Measurements from ENCODE around the gene BRD3OS.

Gene BRD3OS

GRCh38 chr9:134010310-134011173 lies 14.7 kb upstream of the BRD3OS start:
- no peak for TF ChIP-seq CTCF (IDR thresholded peaks at IDR 0.05; ENCODE audit: low read depth, low read length)
- H3K4me3 ChIP-seq (ENCODE audit: low read depth, low read length): no peak overlapping the region
- H3K27me3 ChIP-seq: no peaks in the 10 kb centered on the region
- DNase-seq: peak; percentile 75
- H3K36me3 ChIP-seq: no peaks in the 10 kb centered on the region
- H3K9me3 ChIP-seq: peaks cover 4% of the 10 kb centered on the region; the same call in 1 of the 2 replicates
- H3K4me1 ChIP-seq: peaks cover 10% of the 10 kb centered on the region

DNA sequence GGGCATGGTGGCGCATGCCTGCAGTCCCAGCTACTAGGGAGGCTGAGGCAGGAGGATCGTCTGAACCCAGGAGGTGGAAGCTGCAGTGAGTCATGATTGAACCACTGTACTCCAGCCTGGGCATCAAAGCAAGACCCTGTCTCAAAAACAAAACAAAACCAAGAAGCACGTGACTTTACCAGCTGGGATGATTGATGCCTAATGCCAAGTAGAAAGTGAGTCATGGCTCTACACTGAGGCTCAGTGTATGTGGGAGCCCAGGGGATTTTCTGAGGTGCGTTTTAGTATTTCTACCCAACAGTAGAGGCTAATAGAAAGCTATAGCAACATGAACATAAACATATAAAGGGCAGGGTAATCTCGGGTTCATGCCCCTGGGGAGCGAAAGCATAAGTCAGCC lies 13.9 kb upstream of the BRD3OS start:
- no peaks in the 10 kb centered on the region for H3K27me3 ChIP-seq

DNA sequence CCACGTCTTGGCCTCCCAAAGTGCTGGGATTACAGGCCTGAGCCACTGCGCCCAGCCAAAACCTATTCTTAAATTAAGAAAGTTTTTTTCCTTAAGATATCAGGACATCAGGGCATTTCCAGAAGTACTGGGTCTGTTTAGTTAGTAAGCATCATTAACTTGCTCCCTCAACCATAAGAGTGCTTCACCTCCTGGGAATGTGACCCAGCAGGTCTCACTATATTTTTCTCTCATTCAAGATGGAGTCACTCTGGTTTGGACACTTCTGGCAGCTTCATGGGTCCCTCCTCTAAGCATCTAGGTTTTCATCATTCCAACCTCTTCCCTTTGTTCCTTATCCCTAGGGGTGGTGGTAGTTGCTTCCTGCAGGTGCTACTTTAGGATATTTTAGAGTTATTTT lies 10.3 kb upstream of the BRD3OS start:
- TF ChIP-seq CTCF (IDR thresholded peaks at IDR 0.05; ENCODE audit: low read depth, low read length): no peak
- no peaks in the 10 kb centered on the region for H3K27me3 ChIP-seq
- no peaks in the 10 kb centered on the region for H3K36me3 ChIP-seq
- no peak for DNase-seq
- peaks cover 4% of the 10 kb centered on the region; the same call in 1 of the 2 replicates for H3K9me3 ChIP-seq
- H3K4me3 ChIP-seq (ENCODE audit: low read depth, low read length): no peak overlapping the region
- no peaks in the 10 kb centered on the region for H3K4me1 ChIP-seq

More for the DNA sequence above, 13.9 kb upstream of the BRD3OS start:
- no peaks in the 10 kb centered on the region for H3K36me3 ChIP-seq
- TF ChIP-seq CTCF (IDR thresholded peaks at IDR 0.05; ENCODE audit: low read depth, low read length): no peak
- H3K9me3 ChIP-seq: peaks cover 4% of the 10 kb centered on the region; the same call in 1 of the 2 replicates
- H3K4me3 ChIP-seq (ENCODE audit: low read depth, low read length): no peak overlapping the region
- H3K4me1 ChIP-seq: peaks cover 10% of the 10 kb centered on the region
- DNase-seq: no peak

DNA sequence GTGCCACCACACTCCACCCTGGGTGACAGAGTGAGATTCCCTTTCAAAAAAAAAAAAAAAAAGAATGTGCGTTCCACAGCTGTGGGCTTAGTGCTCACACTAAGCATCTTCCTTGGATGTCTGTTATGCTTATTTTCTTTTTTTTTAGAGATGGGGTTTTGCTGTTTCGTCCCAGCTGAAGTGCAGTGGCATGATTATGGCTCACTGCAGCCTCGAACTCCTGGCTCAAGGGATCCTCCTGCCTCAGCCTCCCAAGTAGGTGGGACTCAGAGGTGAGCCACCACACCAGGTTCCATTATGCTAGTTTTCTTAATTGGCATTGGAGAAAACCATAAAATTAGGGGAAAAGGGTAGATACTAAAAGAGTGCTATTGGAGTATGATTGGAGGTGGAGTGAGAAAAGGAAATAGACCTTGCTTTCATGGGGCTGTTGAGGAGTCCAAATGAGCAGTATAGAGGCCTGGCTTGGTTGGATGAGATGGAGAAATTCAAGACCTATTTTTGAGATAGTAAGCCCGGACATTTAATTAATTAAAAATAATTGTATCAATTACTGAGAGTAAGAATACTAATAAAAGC lies 978 bp upstream of the BRD3OS start:
- Histone ChIP-seq H3K9me3 (no peaks in the 10 kb centered on the region), H3K36me3 (peaks cover 9% of the 10 kb centered on the region; the same call in 1 of the 2 replicates), H3K4me3 (ENCODE audit: low read depth, low read length) (peak overlapping the region; percentile 20), H3K27me3 (no peaks in the 10 kb centered on the region), H3K4me1 (no peaks in the 10 kb centered on the region)
- no peak for DNase-seq
- TF ChIP-seq CTCF (IDR thresholded peaks at IDR 0.05; ENCODE audit: low read depth, low read length): no peak

DNA sequence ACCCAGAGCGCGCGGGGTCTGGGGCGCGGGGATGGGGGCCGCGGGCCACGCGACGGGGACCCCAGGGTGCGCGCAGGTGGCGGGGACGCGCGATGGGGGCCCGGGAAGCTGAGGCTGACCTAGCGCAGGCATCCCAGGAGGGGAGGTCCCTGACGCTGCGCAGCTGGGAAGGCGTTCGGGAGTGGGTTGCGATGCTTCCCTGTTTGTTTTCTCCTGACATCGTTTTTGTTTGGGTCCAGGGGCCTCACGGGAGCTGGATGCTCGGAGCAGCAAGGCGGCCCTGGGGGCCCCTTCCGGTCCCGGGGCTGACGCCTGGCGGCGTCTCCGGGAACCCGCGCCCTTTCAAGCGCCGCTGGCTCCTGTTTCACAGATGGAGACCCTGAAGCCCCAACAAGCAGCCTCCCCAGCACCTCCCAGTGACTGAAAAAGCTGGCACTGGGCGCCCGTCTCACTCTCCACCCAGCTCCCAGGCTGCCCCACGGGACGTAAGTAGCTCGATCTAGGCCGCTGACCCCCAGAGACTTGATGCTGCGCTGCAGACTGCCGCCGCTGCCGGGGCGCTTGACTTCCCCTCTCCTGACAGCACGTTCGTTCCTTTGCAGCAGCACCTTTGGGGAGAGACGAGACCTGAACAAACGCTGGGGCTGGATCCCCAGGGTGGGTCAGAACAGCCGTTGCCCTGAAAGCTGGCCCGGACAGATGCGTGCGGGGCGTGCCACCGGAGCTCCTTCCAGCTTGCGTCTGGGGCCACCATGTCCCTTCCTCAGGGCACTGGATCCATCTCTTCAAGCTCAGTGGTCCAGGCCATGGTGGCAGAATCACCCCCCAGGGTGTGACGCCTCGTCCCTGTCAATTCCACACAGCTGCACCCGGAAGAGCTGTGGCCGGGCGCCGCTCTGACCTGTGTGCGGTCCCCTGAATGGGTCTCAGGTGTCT lies 593 bp downstream of the BRD3OS start:
- Histone ChIP-seq H3K36me3 (peaks cover 13% of the 10 kb centered on the region), H3K9me3 (no peaks in the 10 kb centered on the region), H3K4me3 (ENCODE audit: low read depth, low read length) (peak overlapping the region; percentile 67), H3K27me3 (no peaks in the 10 kb centered on the region), H3K4me1 (no peaks in the 10 kb centered on the region)
- TF ChIP-seq CTCF (IDR thresholded peaks at IDR 0.05; ENCODE audit: low read depth, low read length): peak; percentile 33
- peak; percentile 59 for DNase-seq
